Right renal pelvis (tissue), 4 donors: Measurements from ENCODE around the gene HAPLN1. TPM values are rescaled to one million over a fixed set of nuclear protein-coding genes. Genes with fewer than 3 reads are reported as not detected.

Source experiments
- DNase-seq, 4 donors: peaks; one replicate each; pipeline ENCODE4 v3.0.0-alpha.2; 2013; ENCODE audit warnings: low read depth in 4 of 4, low spot score in 3 of 4, missing footprints in 1 of 4
- polyA plus RNA-seq, 4 donors: library from polyadenylated mRNA; unstranded; fragments of 120-200 nt; gene quantifications; one replicate each; pipeline ENCODE4 v1.2.1, GENCODE V29; 2013; ENCODE audit not compliant: insufficient read length in 4 of 4

HAPLN1 gene
- polyA plus RNA-seq, 4 donors = 4.2 to 9.5 (median 7.7) TPM

GRCh38 chr5:83718936-83719495, 1.6 kb downstream of the HAPLN1 start:
- DNase-seq = no peak

- peak in 3 of 4 donors; percentile 60 to 70 (median 63) for DNase-seq
These were observed 2.3 kb downstream of the HAPLN1 start for GRCh38 chr5:83718195-83718825.

- DNase-seq = no peak
These were observed 5.2 kb downstream of the HAPLN1 start for GRCh38 chr5:83715236-83716065.

GRCh38 chr5:83714810-83715209, 5.8 kb downstream of the HAPLN1 start:
- DNase-seq = no peak

- DNase-seq = no peak
These were observed 8.6 kb downstream of the HAPLN1 start for GRCh38 chr5:83711982-83712601.

GRCh38 chr5:83709973-83710372, 10.7 kb downstream of the HAPLN1 start:
- DNase-seq = no peak

GRCh38 chr5:83708170-83708569, 12.5 kb downstream of the HAPLN1 start:
- no peak for DNase-seq

GRCh38 chr5:83703059-83703458, 17.6 kb downstream of the HAPLN1 start:
- DNase-seq = no peak

GRCh38 chr5:83701886-83702285, 18.8 kb downstream of the HAPLN1 start:
- no peak for DNase-seq

- no peak for DNase-seq
These were observed 30.8 kb downstream of the HAPLN1 start for GRCh38 chr5:83689881-83690280.

- DNase-seq = no peak
These were observed 32.4 kb downstream of the HAPLN1 start for GRCh38 chr5:83688281-83688680.

- no peak for DNase-seq
These were observed 33.5 kb downstream of the HAPLN1 start for GRCh38 chr5:83687124-83687619.

- DNase-seq = no peak
These were observed 34.4 kb downstream of the HAPLN1 start for GRCh38 chr5:83686251-83686650.

- DNase-seq = no peak
These were observed 36.8 kb downstream of the HAPLN1 start for GRCh38 chr5:83683836-83684235.

GRCh38 chr5:83672646-83673045, 48.0 kb downstream of the HAPLN1 start:
- DNase-seq = peak in 1 of 4 donors; percentile 3

- DNase-seq = no peak
These were observed 48.5 kb downstream of the HAPLN1 start for GRCh38 chr5:83672158-83672557.

GRCh38 chr5:83665631-83666030, 55.0 kb downstream of the HAPLN1 start:
- DNase-seq = no peak

GRCh38 chr5:83662558-83662957, 58.1 kb downstream of the HAPLN1 start:
- no peak for DNase-seq

- DNase-seq = no peak
These were observed 62.7 kb downstream of the HAPLN1 start for GRCh38 chr5:83657807-83658525.

- no peak for DNase-seq
These were observed 66.1 kb downstream of the HAPLN1 start for GRCh38 chr5:83654427-83654994.
